ENCODE data around the gene ATP10B.
"Not testable (repeated sequence)": the region's sequence is repeated elsewhere in the genome, so short reads cannot be mapped to it uniquely, and the experiment has no call there.

The ATP10B gene

GRCh38 chr5:160852049-160852448 is at the start of gene ATP10B:
TSS of gene ATP10B (minus strand) at chr5:160852211. CDS start at chr5:160688074, 164,137 bp downstream.
- no peak for DNase-seq

DNA sequence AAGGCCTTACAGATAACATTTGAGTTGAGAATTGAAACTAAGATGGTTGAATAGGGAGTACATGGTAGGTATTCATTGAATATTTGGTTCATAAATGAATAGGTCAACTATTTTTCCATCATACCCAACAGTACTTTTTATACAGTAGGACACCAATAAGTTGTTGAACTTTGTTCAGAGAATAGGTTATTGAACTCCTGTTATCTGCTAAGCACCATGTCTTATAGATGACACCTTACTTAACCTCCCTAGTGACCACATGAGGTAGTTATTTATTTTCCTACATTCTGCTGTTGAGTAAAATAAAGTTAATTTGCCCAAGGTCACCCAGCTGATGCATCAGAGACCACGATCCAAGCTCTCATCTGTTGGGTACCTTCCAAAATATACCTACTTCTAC is 49.6 kb upstream of the ATP10B start:
- no peak for DNase-seq

DNA sequence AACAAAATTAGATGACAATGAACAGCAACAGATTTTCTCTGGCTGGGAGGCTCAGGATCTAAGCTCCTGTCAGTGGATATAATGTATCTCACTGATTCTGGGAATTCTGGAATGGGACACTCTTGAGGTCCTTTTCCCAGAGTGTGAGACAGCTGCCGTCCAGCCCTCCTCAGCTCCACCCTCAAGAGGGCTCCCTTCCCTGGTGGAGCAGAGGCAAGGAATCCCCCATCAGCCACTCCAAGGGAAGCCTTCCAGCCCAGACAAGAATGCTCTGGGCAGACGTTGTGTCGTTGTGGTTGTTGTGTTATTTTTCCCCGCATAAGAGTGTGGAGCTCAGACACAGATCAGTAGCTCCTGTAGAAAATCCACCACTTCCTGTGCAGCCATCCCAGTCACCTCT is 47.7 kb upstream of the ATP10B start:
- DNase-seq: no peak

- DNase-seq: not testable (repeated sequence)
These were observed 41.4 kb upstream of the ATP10B start for GRCh38 chr5:160893180-160893964.

- no peak for DNase-seq
These were observed 35.8 kb upstream of the ATP10B start for GRCh38 chr5:160887780-160888179.

DNA sequence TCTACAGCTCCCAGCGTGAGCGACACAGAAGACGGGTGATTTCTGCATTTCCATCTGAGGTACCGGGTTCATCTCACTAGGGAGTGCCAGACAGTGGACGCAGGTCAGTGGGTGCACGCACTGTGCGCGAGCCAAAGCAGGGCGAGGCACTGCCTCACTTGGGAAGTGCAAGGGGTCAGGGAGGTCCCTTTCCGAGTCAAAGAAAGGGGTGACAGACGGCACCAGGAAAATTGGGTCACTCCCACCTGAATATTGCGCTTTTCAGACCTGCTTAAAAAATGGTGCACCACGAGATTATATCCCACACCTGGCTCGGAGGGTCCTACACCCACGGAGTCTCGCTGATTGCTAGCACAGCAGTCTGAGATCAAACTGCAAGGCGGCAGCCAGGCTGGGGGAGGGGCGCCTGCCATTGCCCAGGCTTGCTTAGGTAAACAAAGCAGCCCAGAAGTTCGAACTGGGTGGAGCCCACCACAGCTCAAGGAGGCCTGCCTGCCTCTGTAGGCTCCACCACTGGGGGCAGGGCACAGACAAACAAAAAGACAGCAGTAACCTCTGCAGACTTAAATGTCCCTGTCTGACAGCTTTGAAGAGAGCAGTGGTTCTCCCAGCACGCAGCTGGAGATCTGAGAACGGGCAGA is 21.7 kb upstream of the ATP10B start:
- DNase-seq: not testable (repeated sequence)

DNA sequence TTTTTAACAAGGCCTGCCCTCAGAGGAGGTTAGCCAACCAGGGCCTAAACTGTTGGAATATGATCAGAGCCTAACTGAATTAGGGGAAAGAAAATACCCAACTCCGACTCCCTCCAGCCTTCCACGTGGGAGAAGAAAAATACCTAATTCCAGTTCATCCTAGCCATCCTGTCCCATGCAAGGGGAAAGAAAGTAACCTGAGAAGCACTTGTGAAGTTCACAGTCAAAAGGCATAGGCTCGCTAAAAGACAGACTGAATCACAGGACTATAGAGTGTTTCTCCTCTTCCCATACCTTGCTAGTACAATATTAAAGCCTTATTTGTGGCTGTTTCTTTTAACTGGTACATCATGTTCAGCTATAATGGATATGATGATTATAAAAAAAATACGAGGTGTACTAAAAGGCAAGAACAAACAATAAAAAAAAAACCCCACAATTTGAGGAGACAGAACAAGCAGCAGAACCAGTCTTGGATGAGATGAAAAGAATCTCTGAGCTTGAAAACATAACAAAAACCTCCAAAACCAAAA is 18.0 kb upstream of the ATP10B start:
- no peak for DNase-seq

DNA sequence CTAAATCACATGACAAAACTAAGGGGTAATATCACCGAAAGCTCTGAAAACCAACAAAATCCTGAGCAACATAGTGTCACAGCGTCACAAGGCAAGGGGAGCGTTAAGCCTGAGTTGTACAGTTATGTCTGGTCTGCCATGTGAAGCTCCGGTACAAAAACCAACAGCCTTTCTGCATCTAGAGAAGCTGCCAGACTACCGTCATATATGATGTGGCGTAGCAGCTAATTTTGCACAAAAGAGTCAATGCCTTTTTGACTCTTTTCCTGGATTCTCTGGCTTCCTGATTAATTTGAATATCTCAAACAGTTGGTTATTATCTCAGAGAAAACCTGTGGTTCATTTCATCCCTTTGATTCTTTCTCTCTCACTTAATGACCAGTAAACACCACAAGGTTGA is 16.0 kb upstream of the ATP10B start:
- DNase-seq: no peak

- DNase-seq: no peak
These were observed 560 bp downstream of the ATP10B start for GRCh38 chr5:160851451-160851850.

GRCh38 chr5:160850421-160850820 is 1.6 kb downstream of the ATP10B start:
- no peak for DNase-seq

DNA sequence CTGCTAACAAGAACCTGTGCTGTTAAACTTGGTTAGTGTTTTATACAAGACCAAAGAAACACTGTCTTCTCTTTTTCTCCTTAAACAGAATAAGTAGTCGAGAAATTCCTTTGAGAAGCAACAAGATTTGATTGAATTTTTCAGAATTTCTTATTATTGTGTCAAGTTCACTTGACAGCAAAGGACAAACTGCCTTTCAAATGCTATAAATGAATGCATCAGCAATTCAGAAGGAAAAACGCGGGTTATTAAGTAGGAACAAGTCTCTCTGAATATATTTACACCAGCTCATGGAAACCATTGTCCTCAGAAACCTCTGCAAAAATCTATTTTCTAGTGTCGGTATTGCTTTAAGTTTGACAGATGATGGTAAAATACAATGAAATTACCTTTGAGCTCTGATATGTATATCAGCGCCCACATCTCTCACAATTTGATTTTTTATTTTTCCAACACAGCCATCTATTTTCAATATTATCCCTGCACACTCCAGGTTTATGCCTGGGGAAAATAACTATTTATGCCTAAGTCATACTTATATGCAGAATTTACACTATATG is 4.4 kb downstream of the ATP10B start:
- no peak for DNase-seq

DNA sequence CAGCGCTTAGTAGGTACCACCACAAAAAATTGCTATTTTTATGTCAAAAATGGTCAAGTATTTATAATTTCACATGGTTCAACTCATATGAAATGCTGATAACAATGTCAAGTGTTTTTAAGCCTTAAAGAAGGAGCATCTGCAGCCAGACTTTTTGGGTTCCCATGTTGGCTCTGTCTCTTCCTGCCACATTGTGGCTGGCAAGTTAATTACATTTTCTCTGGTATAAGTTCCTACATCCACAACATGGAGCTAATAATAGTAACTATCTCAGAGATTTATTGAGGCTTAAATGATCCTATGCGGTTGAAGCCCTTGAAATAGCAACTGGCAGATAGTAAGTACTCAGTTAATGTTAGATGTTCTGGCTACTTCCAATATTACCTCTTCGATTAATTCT is 5.4 kb downstream of the ATP10B start:
- no peak for DNase-seq

DNA sequence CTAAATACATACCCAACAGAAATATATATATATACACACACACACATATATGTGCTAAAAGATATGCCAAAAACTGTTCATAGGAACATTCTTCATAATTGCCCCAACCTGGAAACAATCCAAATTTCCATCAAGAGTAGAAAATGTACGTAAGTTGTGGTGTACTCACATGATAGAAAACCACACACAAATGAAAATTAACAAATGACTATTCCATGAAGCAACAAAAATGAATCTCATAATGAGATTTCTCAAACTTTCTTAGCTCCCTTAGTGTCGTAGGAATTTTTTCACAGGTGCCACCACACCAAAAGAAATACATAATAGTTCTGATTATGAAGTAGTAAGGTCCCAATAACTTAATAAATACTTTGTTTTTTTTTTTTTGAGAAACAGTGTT is 7.8 kb downstream of the ATP10B start:
- DNase-seq: no peak

GRCh38 chr5:160843240-160843639 is 8.8 kb downstream of the ATP10B start:
- no peak for DNase-seq

DNA sequence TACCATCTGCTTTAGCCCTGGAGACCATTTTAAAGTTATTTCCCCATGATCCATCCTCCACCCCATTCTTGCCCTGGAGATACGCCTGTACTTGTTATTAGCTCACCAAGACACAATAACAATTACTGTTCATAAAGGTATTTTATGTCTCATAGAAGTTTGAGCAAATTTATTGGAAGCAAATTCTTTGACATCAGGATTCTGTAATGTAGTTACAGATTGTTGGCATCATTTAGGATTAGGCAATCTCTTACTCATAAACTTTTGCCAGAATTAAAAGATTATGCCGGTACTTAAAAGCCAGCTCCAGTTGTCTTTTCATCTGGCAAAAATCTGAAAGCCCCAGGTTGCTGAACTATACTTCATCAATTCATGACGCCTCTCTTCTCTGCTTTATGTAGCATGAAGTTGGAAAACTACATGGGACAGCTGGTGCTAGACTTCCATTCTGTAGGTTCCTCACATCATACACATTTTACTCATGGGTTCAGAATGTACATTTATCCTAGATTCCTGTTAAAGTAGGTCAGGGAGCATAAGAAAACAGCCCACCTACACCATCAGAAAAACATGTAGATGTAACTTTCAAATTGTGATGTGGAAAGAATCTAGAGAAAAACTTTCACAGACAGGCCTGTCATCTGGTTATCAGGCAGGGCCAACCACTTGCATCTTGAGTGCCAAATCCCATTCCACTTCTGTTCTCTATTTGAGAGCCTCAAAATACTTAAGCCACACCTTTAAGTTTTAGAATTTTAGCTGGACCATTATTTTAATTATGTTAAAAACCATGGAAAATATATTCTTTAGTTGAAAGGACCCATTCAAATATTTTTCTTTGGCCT is 14.0 kb downstream of the ATP10B start:
- no peak for DNase-seq

DNA sequence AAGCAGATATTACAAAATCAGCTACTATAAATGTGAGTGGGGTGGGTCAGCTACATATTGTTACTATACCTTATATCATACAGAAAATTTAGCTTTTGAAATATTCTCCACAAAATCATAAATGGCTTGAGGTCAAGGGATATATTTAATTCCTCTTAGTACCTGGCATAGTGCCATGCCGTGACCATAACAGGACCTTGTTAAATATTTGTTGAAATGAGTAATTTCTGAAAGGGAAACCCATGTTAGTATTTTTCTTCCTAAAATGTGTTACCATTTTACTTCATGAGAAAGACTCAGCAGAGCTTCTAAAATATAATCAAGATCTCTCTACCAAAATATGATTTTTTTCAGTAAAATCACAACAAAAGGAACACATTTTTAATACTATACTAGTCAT is 14.8 kb downstream of the ATP10B start:
- no peak for DNase-seq

GRCh38 chr5:160835818-160836528 is 16.0 kb downstream of the ATP10B start:
- DNase-seq: no peak

GRCh38 chr5:160835376-160835775 is 16.6 kb downstream of the ATP10B start:
- no peak for DNase-seq

GRCh38 chr5:160833806-160834205 is 18.2 kb downstream of the ATP10B start:
- no peak for DNase-seq

DNA sequence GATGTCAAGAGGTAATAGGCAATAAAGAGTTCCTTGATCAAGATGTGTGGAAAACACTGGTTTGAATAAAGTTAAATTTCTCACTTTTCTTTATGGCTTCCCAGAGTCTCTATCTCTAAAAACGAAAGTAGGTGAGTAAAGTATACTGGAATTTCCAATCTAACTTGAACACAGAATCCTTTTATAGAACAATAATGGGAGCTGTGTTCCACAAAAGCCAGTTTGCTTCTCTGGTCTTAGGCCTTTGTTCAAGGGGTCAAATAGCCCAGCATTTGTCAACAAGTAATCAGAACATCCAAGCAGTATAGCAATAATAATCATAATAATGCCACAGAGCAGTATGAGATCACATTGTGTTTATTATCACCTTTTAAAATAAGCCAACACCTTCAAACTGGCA is 20.2 kb downstream of the ATP10B start:
- DNase-seq: no peak

DNA sequence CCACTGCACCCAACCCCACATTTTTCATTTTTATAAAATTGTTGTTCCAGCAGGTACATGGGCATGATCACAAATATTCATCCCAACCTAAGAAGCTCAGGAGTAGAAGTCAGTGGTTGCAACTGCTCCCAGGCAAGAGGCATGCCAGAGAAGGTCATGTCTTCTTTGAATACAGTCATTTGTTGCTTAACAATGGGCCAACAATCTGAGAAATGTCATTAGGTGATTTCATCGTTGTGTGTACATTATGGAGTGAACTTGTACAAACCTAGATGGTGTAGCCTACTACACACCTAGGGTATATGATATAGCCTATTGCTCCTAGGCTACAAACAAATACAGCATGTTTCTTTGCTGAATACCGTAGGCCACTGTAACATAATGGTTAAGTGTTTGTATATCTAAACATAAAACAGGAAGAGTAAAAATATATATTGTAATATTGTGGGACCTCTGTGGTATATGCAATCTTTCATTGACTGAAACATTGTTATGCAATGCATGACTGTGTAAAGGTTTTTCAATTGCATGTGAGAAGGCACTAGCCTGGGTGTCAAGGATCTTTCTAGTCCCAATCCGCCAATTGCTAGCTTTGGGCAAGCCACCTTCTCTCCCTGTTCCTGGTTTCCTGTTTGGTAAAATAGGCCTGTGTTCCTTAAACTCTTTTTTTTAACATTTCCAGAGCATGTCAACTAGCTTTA is 27.6 kb downstream of the ATP10B start:
- no peak for DNase-seq

DNA sequence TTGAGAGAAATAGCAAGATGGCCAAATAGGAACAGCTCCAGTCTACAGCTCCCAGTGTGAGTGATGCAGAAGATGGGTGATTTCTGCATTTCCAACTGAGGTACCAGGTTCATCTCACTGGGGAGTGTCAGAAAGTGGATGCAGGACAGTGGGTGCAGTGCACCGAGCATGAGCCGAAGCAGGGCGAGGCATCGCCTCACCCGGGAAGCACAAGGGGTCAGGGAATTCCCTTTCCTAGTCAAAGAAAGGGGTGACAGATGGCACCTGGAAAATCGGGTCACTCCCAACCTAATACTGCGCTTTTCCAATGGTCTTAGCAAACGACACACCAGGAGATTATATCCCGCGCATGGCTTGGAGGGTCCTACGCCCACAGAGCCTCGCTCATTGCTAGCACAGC is 39.0 kb downstream of the ATP10B start:
- not testable (repeated sequence) for DNase-seq

Data from activated CD4-positive, CD25-positive, alpha-beta regulatory T cell (primary cell).